GM19043 (cell line): ENCODE data around the gene ANKRD13C.
A peak's percentile ranks its signal among the peaks of the same experiment; 100 is the strongest.
"Not testable (repeated sequence)": the region's sequence is repeated elsewhere in the genome, so short reads cannot be mapped to it uniquely, and the experiment has no call there.

Experiments used
- ATAC-seq: cut with Tn5 transposase; IDR thresholded peaks from one replicate; pipeline ENCODE4 v1.9.1; 2021; ENCODE audit warnings: low read depth; ENCODE audit not compliant: unreplicated experiment

Gene ANKRD13C

DNA sequence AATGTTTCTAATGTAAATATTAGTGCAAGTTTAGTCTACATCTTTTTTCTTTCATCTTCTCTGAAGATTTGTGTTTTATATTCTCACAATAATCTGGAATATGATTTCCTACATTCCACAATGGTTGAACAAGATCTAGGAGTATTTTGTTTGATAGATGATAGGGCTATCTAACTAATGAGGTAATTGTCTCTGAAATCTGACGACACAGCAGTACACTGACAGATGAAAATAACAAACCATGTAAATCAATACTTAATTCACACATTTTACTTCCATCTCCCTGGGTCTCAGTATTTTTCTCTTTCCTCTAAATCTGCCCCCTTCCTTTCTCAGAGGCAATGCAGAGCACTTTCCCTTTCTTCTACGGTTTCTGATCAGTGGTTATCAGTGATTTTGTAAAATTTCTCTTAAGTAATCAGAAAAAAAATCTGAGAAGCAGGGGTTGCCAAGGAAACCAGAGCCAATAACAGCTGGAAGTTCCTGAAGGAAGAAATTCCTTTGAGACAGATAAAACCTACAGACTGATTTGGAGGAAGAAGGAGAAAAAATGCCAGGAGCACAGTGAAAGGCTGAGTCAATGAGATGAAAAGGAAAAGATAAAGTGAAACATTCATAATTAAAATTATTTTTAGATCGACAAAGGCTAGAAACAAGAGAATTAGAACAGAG is 7.3 kb upstream of the ANKRD13C start:
- no peak for ATAC-seq

GRCh38 chr1:70360321-70360720 is 5.8 kb upstream of the ANKRD13C start:
- no peak for ATAC-seq

DNA sequence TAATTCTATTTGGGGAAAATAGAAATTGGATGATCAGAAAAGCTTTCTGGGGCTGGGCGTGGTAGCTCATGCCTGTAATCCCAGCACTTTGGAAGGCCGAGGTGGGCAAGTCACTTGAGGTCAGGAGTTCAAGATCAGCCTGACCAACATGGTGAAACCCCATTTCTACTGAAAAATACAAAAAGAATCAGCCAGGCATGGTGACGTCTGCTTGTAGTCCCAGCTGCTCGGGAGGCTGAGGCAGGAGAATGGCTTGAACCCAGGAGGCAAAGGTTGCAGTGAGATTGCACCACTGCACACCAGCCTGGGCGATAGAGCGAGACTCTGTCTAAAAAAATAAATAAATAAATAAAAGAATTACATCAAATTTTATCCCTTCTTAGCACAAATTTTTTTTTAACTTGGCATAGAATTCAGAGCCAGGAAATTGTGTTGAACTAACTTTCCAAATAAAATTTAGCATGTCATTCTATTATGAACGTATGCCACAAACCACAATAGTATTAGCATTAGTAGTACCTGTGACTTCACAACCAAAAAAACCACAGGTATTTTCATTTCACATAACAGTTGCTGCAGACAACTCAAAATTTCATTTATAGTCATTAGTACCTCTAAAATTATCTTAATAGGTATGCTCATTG is 4.5 kb upstream of the ANKRD13C start:
- peak; percentile 40 for ATAC-seq

GRCh38 chr1:70355920-70356319 is 1.4 kb upstream of the ANKRD13C start:
- no peak for ATAC-seq

- no peak for ATAC-seq
These were observed 537 bp upstream of the ANKRD13C start for GRCh38 chr1:70355111-70355407.

- ATAC-seq = peak; percentile 17
These were observed 756 bp downstream of the ANKRD13C start for GRCh38 chr1:70353601-70354331.

DNA sequence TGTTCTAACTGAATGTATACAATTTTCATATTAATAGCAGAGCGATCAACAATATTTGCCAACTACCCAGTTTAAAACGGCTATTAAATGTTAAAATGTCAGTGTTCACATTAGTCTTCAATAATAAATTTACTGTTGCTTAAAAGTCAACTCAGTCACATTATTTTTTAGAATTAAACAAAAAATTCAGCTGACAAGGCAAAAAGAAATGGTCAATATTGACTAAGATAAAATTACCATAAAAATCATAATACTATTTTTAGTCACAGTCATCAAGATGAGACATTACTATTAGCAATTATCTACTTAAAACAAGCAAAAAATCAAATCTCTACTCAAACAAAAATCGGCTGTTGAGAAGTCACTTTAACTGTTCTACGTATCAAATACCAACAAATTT is 1.5 kb downstream of the ANKRD13C start:
- ATAC-seq = no peak

DNA sequence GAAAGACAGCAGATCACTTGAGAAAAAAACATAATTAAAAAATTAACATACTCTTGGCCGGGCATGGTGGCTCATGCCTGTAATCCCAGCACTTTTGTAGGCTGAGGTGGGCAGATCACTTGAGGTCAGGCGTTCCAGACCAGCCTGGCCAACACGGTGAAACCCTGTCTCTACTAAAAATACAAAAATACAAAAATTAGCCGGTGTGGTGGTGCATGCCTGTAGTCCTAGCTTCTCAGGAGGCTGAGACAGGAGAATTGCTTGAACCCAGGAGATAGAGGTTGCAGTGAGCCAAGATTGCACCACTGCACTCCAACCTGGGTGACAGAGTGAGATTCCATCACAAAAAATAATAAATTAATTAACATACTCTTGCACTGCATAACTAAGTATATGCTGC is 4.7 kb downstream of the ANKRD13C start:
- ATAC-seq = not testable (repeated sequence)

DNA sequence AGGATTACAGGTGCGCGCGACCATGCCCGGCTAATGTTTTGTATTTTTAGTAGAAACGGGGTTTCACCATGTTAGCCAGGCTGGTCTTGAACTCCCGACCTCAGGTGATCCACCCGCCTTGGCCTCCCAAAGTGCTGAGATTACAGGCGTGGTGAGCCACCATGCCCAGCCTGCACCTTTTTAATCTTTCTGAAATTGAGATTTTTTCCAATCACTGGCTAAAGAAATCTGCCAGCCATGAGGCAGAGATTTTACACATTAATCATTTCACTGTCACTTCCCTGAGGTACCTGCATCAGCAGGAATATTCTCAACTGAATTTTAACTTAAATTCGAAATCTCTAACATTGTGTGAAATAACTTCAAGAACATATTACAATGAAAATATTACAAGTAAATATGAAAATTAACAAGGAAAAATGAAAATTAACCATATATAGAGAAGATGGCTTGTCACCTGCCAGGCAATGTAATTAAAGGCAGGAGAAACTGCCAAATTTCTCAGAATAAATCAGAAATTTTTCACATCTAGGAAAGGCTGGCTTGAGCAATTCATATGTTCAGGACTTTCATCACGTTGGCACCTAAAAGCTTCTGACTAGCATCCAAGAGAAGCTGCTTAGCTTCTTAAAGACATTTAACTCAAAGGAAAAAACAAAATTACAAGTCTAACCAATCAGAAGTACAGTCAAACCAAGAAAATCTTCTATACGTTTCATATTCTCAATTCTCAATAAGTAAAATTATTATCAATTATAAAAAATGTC is 5.9 kb downstream of the ANKRD13C start:
- no peak for ATAC-seq

DNA sequence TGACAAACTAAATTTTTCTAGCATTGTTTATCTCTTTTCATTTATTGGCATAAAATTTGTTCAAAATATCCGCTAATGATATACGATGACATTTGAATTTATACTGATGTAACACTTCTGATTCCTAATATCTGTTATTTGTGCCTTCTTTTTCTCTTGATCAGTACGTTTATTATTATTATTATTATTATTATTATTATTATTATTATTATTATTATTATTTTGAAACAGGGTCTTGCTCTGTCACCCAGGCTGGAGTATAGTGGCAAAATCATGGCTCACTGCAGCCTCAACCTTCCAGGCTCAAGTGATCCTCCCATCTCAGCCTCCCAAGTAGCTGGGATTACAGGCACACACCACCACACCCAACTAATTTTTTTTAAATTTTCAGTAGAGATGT is 14.9 kb downstream of the ANKRD13C start:
- ATAC-seq = not testable (repeated sequence)

DNA sequence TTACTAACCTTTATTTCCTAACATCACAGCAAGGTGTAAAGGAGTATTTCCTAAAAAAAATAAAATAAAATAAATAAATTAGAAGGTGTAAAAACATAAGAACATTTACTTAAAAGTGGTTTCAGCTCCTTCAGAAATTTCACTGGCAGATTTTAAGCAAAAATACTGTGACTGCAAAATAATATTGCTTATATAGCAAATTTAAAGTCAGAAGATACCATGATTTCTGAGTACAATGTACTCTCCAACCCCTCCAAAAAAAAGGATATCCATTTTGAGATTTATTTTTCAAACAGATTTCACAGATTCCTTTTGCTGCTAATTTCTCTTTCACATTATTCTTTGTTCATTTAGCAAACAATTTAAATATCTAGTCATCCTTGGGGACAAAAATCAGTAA is 18.5 kb downstream of the ANKRD13C start:
- ATAC-seq = no peak

GRCh38 chr1:70334436-70334835 is 20.1 kb downstream of the ANKRD13C start:
- no peak for ATAC-seq

DNA sequence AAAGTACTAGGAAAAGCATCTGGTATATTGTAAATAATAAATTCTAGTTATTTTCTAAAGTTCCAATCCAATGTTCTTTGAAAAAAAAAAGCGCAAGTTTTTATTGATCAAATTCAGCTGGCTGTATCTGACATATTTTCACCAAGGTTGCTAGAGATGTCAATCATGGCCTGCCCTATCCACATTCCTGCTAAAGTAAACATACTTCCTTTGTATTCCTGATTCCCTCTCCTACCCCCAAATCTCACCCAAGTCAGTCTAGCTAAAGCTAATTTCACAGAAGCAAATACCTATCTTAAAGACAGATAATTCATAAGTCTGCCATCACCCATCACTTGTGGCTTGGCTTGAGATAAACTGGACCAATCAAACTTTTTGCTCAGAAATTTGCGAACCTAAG is 21.3 kb downstream of the ANKRD13C start:
- no peak for ATAC-seq

DNA sequence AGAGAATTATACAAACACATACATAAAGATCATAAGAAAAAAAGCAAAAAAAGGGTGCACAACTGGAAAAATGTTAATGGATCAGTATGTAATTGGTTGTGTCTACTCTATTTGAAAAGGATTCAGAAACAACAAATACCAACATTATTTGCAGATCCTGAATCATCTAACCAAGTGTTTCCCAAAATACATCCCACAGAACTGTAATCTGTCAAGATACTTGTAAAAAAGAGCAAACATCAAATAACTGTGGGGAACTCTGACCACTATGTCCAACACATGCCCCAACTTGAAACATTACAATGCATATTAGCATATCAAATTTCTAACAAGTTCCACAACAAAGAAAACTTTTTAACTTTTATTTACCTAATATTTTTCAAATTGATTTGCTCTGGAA is 22.6 kb downstream of the ANKRD13C start:
- ATAC-seq = no peak

GRCh38 chr1:70327306-70328076 is 27.0 kb downstream of the ANKRD13C start:
- no peak for ATAC-seq

GRCh38 chr1:70324683-70325082 is 29.8 kb downstream of the ANKRD13C start:
- no peak for ATAC-seq

DNA sequence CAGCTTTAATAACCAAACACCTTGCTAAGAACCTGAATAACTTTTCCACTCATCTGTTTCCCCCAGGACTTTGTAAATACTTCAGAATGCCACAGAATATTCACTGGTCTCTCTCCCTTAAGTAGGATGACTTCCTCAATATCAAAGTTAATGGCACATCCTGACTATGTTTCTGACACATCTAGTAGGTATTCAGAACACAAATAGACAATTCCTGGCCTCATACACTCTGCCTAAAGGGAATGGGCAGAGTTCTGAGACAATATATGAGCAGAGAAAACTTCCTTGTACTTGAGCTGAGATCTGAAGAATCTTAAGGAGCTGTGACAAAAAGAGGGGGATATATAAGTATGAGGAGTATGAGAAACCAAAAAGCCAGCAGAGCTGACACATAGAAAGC is 34.8 kb downstream of the ANKRD13C start:
- ATAC-seq = no peak

- no peak for ATAC-seq
These were observed 36.3 kb downstream of the ANKRD13C start for GRCh38 chr1:70318191-70318590.

- ATAC-seq = no peak
These were observed 37.4 kb downstream of the ANKRD13C start for GRCh38 chr1:70317087-70317486.

DNA sequence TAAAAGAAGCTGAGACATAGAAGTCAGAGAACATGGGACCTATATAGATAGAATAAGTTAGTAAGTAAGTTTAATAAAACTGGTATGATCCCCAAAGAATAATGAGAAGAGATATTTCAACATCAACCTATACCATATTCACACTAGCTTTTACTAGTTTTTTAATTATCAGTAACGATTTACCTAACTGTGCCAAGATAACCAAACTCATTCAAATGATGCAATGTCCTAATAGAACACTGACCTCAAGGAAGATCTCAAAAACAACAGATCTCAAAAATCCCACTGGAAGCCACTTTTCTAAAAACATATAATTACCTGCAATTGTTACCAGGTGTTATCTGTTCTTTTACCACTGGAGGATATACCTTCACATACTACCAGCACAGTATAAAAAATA is 38.7 kb downstream of the ANKRD13C start:
- ATAC-seq = no peak
